K562 (cell line): Measurements from ENCODE around the gene ZNF69. TPM values are rescaled to one million over a fixed set of nuclear protein-coding genes. Genes with fewer than 3 reads are reported as not detected.

Experiments used
- ATF7 ChIP-seq: fragments of 450-650 bp; IDR thresholded peaks from 2 replicates; pipeline ENCODE4 v1.7.1; 2014; ENCODE audit warnings: mild to moderate bottlenecking, moderate library complexity
- BDP1 ChIP-seq: IDR thresholded peaks from 3 replicates; pipeline ENCODE4 v1.6.1; 2011; ENCODE audit not compliant: insufficient read length, insufficient read depth
- ETV6 ChIP-seq, 3 experiments: fragments of 150-350 bp in 1 of 3; sonication (generic) in 1 of 3; formaldehyde crosslinking in 1 of 3; IDR thresholded peaks; 2 replicates each; pipeline versions ENCODE4 v1.6.1 to v1.8.0; 2014 to 2022; ENCODE audit warnings: borderline replicate concordance in 2 of 3, low read depth in 2 of 3, antibody characterized with exemption in 1 of 3, low read length in 1 of 3, mild to moderate bottlenecking in 1 of 3, missing genetic modification reagents in 1 of 3
- IFI16 ChIP-seq: fragments of 250-450 bp; sonication (Bioruptor Pico); IDR thresholded peaks from 2 replicates; pipeline ENCODE4 v2.1.2; 2022; ENCODE audit warnings: mild to moderate bottlenecking, inconsistent platforms
- MAZ ChIP-seq, 2 experiments: fragments of 450-650 bp in 1 of 2; sonication (generic) in 1 of 2; formaldehyde crosslinking; IDR thresholded peaks in 1 of 2; conservative IDR thresholded peaks in 1 of 2; 2 replicates each; pipeline versions ENCODE4 v1.4.0 to v1.5.0; 2020; ENCODE audit warnings: mild to moderate bottlenecking in 1 of 2, missing genetic modification reagents in 1 of 2
- MTF1 ChIP-seq: fragments of 250-450 bp; sonication (Bioruptor Pico); IDR thresholded peaks from 2 replicates; pipeline ENCODE4 v1.9.0; 2021; ENCODE audit warnings: moderate library complexity, mild to moderate bottlenecking, inconsistent platforms, borderline replicate concordance
- MXI1 ChIP-seq: IDR thresholded peaks from 2 replicates; pipeline ENCODE4 v1.6.1; 2011; ENCODE audit warnings: low read depth, mild to moderate bottlenecking, improper control_type of control experiment, low read length
- NFIC ChIP-seq: fragments of 450-650 bp; IDR thresholded peaks from 2 replicates; pipeline ENCODE4 v1.6.1; 2017; ENCODE audit warnings: mild to moderate bottlenecking, inconsistent platforms
- NFXL1 ChIP-seq: fragments of 450-650 bp; formaldehyde crosslinking; IDR thresholded peaks from 2 replicates; pipeline ENCODE4 v1.4.0; 2021; ENCODE audit warnings: mild to moderate bottlenecking
- POLR2AphosphoS2 ChIP-seq: IDR thresholded peaks from 2 replicates; pipeline ENCODE4 v1.6.1; 2012; ENCODE audit warnings: low read length, improper control_type of control experiment
- RB1 ChIP-seq: fragments of 450-650 bp; IDR thresholded peaks from 2 replicates; pipeline ENCODE4 v1.6.1; 2017; ENCODE audit warnings: low read depth, mild to moderate bottlenecking
- REST ChIP-seq, 2 experiments: fragments of 450-650 bp; formaldehyde crosslinking in 1 of 2; IDR thresholded peaks; 2 replicates each; pipeline versions ENCODE4 v1.4.0 to v1.6.1; 2014 to 2020; ENCODE audit warnings: mild to moderate bottlenecking in 2 of 2, borderline replicate concordance in 1 of 2, low read depth in 1 of 2
- TFAP4 ChIP-seq: sonication (generic); formaldehyde crosslinking; IDR thresholded peaks from 2 replicates; pipeline ENCODE4 v1.8.0; 2022; ENCODE audit warnings: missing genetic modification reagents, mild to moderate bottlenecking, moderate library complexity, borderline replicate concordance
- ZNF780A ChIP-seq: fragments of 250-450 bp; sonication (Bioruptor Pico); IDR thresholded peaks from 2 replicates; pipeline ENCODE4 v1.5.0; 2021; ENCODE audit warnings: mild to moderate bottlenecking
- polyA plus RNA-seq, 8 experiments: library from polyadenylated mRNA; depleted of rRNA in 4 of 8; stranded (reverse) in 5 of 8; unstranded in 3 of 8; fragments of >200 nt; fragmentation: Nextera tagmentation in 2 of 8; fragmentation: Illumina TruSeq in 1 of 8; extraction: Ambion mirVana in 2 of 8; extraction: Trizol in 1 of 8; gene quantifications; 2 replicates each; pipeline versions ENCODE4 v1.2.1 to v1.2.3, GENCODE V29; 2011 to 2014; ENCODE audit warnings: inconsistent platforms in 1 of 8, missing spikeins in 1 of 8
- total RNA-seq, 7 experiments: library from RNA; depleted of rRNA in 6 of 7; stranded (reverse); fragments of >200 nt in 6 of 7; fragmentation: Illumina TruSeq in 2 of 7; extraction: Trizol in 2 of 7; gene quantifications; 2 replicates each; pipeline versions ENCODE4 v1.2.1 to v1.2.3, GENCODE V29; 2011 to 2021; ENCODE audit warnings: low replicate concordance in 1 of 7

The ZNF69 gene
- total and polyA plus RNA-seq, 9 of the 15 experiments (the other 6 are each of a cell fraction or from before 2014, with no cell fraction given) = 2.3 to 5.4 (median 3.6) TPM

- peak; percentile 97 for TF ChIP-seq REST (IDR thresholded peaks at IDR 0.05; ENCODE audit: borderline replicate concordance)
- TF ChIP-seq REST (CRISPR knock-in tag; IDR thresholded peaks at IDR 0.05; ENCODE audit: low read depth) = no peak
- TF ChIP-seq NFIC = peak; percentile 47
- peak; percentile 76 to 83 for TF ChIP-seq MAZ (CRISPR knock-in tag; conservative IDR thresholded peaks at IDR 0.05 in 1 of 2, IDR thresholded peaks at IDR 0.05 in 1 of 2)
- peak; percentile 72; the same call in 1 of the 2 replicates for TF ChIP-seq POLR2AphosphoS2
- no peak for TF ChIP-seq MTF1 (CRISPR knock-in tag)
- TF ChIP-seq TFAP4 = peak; percentile 64
- TF ChIP-seq RB1 = peak; percentile 88
- TF ChIP-seq ETV6 (IDR thresholded peaks at IDR 0.05; ENCODE audit: borderline replicate concordance in 1 of 2, low read depth in 2 of 2, low read length in 1 of 2) = no peak
- TF ChIP-seq ETV6 (CRISPR knock-in tag; IDR thresholded peaks at IDR 0.05; ENCODE audit: borderline replicate concordance) = no peak
- TF ChIP-seq MXI1 = no peak
- TF ChIP-seq NFXL1 = no peak
- no peak for TF ChIP-seq BDP1
- TF ChIP-seq ZNF780A (CRISPR knock-in tag) = no peak
- TF ChIP-seq IFI16 (CRISPR knock-in tag) = no peak
- TF ChIP-seq ATF7 = 0 out of 2 replicates have a peak, but pooled peaks have one; percentile 58
Observed at GRCh38 chr19:11924886-11925650, 37.5 kb downstream of the ZNF69 start, which contains the start of gene ZNF700 (continued).
